GM18861 (cell line): ENCODE data around the gene PQBP1.
"Not testable (repeated sequence)": the region's sequence is repeated elsewhere in the genome, so short reads cannot be mapped to it uniquely, and the experiment has no call there.

Source experiments
- ATAC-seq: cut with Tn5 transposase; IDR thresholded peaks from one replicate; pipeline ENCODE4 v1.9.1; 2021; ENCODE audit not compliant: unreplicated experiment

PQBP1 gene, protein sequence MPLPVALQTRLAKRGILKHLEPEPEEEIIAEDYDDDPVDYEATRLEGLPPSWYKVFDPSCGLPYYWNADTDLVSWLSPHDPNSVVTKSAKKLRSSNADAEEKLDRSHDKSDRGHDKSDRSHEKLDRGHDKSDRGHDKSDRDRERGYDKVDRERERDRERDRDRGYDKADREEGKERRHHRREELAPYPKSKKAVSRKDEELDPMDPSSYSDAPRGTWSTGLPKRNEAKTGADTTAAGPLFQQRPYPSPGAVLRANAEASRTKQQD

DNA sequence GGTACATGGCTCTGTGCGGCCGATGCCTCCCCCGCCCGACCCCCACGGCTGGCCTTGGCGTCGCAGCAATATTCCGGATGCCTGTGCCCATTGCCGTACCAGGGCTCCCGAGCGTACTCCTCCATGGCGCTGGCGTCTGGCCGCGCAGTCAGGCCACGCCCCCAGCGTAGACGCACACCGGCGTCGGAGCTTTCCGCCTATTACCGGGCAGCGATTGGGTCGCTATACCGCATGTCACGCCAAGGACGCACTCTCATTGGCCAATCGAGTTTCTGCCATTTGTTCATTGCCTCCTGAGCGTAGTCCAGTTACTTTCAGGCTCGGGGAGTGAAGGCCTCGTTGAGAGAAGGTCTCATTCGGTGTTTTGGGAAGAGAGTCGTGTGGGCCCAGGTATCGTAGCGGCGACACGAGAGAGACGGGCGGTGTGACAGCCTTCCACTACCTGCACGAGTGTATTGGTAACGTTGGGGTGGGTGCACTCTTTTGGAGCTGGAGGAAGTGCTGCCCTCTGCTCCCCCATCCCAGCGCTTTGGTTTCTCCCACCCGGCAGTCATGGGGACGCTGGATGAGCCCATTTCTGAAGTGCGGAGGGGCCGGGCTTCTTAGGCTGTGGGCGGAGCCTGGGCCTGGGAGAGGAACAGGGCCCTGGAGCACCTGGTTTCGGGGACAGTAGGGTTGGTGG is at the start of gene PQBP1, which contains the start of gene TIMM17B:
PQBP1 (plus strand) TSS at position 306 of the 682 bp plus-strand sequence. CDS start 580 bp downstream, outside the sequence.
TIMM17B (minus strand) TSS at position 144 of the 682 bp plus-strand sequence; CDS start at position 125, 19 bp downstream.
- peak; percentile 89 for ATAC-seq

DNA sequence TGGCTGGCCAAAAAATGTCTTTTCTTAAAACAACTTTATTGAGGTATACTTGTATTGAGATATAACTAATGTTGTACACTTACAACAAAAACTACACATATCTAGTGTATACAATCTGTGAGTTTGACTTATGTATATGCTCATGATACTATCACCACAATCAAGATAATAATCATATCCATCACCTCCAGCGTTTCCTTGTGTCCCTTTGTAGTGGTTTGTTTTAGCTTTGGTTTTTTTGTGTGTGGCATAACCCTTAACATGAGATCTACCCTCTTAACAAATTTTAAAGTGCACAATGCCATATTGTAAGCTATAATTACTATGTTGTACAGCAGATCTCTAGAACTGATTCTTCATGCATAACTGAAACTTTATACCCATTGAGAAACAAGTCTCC is 48.9 kb upstream of the PQBP1 start:
- no peak for ATAC-seq

DNA sequence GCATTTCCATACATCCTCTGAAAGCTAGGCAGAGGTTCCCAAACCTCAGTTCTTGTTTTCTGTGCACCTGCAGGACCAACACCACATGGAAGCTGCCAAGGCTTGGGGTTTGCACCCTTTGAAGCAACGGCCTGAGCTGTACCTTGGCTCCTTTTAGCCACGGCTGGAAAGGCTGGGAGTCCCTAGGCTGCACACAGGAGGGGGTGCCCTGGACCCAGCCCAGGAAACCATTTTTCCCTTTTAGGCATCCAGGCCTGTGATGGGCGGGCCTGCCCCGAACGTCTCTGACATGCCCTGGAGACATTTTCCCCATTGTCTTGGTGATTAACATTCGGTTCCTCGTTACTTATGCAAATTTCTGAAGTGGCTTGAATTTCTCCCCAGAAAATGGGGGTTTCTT is 44.9 kb upstream of the PQBP1 start:
- ATAC-seq = no peak

DNA sequence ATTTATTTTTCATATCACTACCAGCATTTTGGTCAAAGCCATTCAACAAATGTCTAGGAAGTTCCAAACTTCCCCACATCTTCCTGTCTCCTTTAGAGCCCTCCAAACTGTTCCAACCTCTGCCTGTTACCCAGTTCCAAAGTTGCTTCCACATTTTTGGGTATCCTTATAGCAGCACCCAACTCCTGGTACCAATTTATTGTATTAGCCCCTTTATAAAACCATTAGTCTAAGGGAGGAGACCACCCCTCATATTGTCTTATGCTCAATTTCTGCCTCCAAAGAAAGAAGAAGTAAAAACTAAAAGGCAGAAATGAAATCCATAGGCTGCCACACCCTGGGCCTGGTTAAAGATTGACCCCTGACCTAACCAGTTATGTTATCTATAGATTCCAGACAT is 44.2 kb upstream of the PQBP1 start:
- not testable (repeated sequence) for ATAC-seq

DNA sequence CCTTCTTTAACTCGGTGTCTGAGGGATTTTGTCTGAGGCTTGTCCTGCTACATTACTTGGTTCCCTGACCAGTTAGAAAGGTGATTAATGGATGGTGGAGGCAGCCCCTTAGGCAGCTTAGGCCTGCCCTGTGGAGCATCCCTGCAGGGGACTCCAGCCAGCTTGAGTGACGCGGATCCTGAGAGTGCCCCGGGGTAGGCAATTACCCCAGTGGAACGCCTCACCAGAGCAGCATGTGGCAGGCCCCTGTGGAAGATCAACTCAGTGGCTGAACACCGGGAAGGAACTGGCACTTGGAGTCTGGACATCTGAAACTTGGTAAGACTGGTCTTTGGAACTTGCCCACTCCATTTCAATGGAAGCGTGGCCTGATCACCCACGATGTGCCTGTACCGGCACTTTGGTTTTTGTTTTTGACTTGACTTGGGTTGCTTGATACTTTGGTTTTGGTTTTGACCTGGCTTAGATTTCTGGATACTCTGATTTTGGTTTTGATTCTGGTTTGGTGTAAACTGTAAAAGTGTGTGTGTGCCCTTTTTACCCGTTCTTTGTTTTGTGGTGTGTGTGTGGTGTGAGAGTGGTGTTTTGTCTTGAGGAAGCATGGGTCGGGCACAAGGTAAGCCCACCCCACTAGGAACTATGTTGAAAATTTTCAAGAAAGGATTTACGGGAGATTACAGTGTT is 43.5 kb upstream of the PQBP1 start:
- ATAC-seq = not testable (repeated sequence)

DNA sequence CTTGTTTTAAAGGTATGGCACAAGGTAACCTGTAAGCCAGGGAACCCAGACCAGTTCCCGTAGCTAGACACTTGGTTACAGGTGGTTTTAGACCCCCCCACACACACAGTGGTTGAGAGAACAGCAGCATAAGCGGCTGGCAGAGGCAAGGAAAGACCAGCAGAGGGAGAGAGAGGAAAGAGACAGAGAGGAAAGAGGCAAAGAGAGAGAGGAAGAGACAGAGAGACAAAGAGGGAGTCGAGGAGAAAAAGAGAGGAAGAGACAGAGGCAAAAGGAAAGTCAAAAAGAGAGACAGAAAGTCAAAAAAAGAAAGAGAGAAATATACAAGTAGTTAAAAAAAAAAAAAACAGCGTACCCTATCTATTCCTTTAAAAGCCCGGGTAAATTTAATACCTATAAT is 42.8 kb upstream of the PQBP1 start:
- ATAC-seq = no peak

DNA sequence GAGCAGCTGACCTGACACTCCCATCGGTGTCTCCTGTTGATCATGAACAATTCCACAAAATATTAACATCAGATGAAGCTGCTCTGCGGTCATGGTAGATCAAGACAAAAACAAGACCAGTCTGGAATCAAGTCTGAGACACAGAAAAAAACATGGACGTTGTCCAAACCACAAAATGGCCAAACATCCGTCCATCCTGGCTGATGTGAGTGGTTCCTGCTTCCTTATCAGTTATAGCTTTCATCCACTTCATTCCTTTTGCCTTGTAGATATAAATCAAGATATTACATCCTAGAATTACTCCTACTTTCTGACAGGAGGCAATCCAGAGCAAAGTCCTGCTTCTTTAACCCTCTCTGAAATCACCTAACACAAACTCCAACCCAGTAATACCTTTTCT is 33.5 kb upstream of the PQBP1 start:
- ATAC-seq = no peak

DNA sequence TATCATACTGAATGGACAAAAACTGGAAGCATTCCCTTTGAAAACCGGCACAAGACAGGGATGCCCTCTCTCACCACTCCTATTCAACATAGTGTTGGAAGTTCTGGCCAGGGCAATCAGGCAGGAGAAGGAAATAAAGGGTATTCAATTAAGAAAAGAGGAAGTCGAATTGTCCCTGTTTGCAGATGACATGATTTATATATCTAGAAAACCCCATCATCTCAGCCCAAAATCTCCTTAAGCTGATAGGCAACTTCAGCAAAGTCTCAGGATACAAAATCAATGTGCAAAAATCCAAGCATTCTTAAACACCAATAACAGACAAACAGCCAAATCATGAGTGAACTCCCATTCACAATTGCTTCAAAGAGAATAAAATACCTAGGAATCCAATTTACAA is 25.7 kb upstream of the PQBP1 start:
- ATAC-seq = not testable (repeated sequence)

DNA sequence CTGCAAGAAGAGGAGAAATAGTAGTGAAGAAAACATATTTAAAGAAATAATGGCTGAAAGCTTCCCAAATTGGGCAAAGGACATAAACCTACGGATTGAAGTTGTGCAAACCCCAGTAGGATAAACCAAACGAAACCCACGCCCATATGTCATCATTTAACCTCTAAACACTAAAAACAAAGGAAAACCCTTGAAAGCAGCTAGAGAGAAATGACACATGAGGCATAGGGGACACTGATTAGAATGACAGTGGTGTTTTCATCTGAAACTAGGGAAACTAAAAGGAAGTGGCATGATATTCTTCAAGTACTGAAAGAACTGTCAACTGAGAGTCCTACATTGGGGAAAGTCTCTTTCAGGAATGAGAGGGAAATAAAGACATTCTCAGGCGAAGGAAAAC is 20.8 kb upstream of the PQBP1 start:
- not testable (repeated sequence) for ATAC-seq

DNA sequence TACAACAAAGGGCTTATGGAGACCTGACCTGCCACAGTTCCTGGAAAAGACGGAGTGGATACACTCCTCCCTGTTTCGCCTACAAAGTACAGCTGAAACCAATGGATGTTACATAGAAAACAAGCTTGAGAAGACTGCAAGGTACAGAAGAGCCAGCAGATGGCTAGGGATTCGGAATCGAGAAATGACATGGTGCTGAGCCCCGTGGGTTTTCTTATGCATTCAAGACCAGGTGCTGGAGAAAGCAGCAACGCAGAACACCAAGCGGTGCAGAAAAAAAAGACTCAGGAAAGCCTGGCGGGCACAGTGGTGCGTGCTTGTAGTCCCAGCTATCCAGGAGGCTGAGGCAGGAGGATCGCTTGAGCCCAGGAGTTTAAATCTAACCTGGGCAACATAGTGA is 14.0 kb upstream of the PQBP1 start:
- no peak for ATAC-seq

DNA sequence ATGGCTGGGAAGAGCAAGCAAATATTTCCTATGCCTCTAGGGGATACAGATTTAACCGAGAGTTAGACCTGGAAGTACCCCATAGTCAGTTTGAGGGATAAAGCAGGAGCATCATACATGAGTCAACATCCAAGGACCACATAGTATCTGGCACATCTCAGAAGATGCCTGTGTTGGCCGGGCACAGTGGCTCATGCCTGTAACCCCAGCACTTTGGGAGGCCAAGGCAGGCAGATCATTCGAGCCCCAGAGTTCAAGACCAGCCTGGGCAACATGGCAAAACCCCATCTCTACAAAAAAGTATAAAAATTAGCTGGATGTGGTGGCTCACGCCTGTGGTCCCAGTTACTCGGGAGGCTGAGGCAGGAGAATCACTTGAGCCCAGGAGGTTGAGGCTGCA is 11.1 kb upstream of the PQBP1 start:
- not testable (repeated sequence) for ATAC-seq

DNA sequence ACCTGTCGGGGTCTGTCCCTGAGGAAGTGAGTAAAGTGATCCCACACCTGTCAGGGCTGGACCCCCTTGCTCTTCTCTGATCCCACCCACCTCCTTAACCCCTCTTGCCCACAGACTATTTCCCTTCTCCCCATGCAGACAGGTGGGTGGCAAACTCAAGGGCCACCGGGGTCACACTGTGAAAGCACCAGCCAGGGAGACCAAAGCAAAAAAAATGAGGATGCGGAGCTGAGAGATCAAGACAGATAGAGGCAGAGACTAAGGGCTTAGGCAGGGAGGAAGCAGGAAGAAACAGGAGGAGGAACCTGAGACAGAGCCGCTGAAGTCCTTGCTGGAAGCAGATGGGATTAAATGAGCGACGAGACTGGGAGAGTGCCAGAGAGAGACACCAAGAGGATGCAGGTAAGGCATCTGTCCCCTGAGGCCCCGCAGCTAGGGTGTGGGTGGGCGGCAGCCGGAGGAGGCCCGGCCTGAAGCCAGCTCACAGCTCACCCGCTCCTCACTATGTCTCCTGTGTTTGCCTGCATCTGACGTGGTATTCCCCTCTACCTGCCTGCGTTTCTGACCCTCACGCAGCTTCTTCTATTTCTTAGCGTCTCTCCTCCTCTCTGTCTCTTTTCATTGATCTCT is 7.3 kb upstream of the PQBP1 start:
- no peak for ATAC-seq

DNA sequence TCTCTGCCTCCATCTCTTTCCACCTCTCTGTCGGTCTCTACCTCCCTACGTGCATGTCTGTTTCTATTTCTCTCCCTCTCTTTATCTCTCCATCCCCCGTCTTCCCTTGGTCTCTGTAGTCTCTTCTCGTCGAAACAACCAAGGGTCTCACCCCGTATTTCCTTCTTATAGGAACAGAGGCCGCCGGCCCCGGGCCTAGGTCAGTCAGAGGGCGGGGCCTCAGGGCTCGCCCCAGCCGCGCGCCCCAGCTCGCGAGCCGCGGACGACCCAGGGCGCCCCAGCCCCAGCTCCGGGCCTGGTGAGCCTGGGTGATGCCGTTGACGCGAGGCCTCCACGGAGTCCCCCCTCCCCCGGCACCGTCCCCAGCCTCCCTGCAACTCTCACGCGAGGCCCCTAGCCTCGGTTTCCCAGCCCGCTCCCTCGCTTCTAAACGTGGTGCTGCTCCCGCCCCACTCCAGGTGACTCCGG is 6.8 kb upstream of the PQBP1 start:
- ATAC-seq = no peak

DNA sequence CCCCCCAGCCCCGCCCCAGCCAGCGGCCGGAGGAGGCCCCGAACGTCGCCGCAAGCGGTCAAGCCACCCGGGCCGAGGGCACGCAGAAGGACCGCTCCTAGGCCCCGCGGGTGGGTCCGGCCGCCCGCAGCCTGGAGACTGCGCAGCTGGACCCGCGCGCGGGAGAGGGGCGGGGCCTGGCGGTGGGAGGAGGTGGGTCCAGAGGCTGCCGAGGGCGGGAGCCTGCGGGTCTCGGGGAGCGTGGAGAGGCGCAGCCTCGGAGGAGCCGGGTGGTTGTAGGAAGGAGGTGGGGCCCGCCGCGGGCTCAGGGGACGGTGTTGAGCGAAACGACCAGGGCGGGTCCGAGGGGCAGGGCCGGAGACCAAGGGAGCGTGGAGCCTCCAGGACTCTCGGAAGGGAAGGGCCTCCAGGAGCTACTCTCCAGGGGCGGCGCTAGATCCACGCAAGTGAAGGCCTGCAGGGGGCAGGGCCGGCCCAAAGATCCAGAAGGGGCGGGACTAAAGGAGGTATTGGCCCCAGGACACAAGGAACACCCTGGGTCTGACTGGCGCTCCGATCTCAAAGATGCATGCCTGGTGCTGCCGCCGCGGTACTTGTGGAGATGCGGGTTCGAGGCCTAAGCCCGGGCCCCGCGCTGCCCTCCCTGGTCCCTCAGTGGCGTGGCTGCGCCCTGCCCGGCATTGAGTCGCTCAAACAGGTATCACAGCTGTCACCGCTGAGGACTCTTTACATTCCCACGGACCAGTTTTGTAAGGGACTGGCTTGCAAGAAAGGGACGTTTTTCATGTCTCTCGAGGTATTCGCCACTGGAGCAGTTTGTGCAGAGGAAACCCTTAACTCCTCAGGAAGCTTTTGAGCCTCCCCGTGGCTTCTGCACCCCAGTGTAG is 6.1 kb upstream of the PQBP1 start:
- ATAC-seq = peak; percentile 65

DNA sequence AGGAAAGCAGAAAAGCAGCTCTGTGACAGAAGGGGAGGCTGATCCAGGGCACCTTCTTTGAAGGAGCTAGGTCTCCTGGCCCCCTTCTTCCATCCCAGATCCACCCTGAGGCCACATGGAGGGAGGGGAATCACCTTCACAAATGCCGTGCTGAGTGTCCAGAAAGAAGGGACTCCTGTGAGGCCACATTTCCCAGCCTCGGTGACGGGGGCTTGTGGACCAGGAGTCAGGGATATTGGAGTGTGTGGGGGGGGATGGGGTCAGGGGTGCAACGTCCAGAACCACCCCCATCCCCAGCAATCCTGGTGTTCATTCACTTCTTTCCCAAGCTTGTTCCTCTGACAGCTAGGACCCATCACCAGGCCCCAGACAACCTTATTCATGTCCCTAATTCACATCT is 4.8 kb upstream of the PQBP1 start:
- ATAC-seq = no peak

DNA sequence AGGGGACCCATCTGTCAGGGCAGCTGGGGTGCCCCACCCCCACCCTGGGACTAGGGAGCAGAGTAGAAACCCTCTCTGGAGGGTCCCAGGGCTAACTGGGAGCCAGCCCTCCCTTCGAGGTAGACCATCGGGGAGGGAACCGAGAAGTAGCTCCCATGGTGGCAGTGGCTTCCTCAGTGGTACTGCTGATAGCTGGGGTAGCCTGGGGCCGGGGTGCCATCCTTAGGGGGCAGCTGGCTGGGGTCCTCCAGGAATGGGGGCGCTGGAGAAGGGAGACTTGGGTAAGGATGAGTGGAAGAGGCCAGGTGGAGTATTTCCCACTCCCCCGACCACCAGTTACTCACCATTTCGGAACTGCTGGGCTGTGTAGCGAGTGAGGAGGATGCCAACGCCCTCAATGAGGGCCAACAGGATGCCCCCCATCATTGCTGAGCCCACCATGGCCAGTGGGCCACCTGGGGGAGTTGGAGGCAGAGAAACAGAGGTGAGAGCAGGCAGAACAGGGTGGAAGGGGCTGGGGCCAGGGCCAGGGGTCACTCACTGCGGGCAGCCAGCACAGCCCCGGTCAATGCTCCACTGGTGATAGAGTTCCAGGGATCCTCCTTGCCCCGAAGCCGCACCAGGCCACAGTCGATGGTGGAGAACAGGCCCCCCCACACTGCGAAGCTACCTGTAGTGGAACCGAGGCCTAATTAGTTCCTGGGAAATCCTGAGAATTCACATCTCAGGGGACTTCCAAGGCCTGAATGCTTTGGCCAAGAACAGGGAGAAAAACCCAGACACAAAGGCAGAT is 4.0 kb upstream of the PQBP1 start:
- no peak for ATAC-seq

DNA sequence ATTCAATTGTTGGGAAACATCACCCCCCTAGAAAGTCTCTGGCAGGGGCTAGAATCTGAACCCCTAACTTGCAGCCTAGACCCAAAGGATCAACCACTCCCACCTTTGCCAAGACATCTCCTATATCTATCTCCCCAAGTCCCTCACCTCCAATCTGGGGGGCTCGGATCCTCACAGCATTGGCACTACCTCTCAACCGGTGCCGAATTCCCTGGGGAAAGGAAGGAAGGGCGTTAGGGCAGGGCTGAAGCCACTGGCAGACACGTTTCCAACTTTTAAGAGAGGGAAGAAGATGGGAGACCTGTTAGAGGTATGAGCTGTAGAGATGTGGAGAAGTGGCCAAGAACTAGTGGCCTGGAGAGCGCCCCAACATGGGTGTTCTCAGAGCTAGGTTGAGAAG is 2.8 kb upstream of the PQBP1 start:
- ATAC-seq = no peak

DNA sequence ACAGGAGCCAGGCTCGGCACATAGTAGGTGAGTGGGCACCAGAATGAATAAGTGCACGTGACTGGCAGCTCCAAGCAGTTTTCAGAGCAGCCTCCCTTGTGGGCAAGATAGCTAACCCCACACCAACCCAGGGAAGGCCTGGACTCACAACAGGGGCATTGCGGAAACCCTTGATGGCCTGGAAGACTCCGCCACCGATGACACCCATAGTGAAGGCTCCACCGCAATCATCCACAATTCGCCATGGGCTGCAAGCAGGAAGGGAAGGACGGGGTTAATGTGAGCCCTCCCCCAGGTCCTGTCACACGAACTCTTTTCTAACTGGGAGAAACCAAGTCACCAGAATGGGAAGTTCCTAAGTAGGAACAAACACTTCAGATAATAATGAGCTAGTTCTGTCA is 1.1 kb upstream of the PQBP1 start:
- no peak for ATAC-seq

DNA sequence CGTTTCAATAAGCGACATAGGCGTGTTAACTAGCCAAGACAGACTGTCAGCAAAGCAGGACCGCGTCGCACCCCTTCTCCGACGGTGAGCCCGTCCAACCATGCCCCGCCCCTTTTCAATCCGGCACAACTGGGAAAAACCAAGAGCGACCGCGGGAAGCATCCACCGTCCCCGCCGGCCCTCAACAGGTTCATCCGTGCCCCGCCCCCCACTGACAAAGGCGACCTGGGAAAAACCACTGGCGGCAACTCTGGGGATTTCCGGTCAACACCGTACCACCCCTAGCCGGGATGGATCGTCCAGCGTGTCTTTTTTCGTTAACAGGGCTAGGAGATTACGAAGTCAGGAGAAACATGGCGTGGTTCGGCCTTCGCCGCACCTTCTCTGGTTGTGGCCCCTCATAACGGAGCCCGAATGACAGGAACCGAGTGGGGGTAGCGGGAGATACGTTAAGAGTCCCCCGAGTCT is 539 bp upstream of the PQBP1 start:
- peak; percentile 3 for ATAC-seq

DNA sequence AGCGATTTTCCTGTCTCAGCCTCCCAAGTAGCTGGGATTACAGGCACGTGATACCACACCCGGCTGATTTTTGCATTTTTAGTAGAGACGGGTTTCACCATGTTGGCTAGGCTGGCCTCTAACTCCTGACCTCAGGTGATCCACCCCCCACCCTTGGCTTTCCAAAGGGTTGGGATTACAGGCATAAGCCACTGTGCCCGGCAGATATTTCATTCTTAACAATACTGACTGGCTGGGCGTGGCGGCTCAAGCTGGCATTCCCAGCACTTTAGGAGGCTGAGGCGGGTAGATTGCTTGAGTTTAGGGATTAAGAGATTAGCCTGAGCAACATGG is 1.3 kb downstream of the PQBP1 start:
- no peak for ATAC-seq
